Left lobe of liver (tissue), 2 donors: ENCODE measurements around the gene ZNF358. TPM values are rescaled to one million over a fixed set of nuclear protein-coding genes. Genes with fewer than 3 reads are reported as not detected.
"Not testable (repeated sequence)": the region's sequence is repeated elsewhere in the genome, so short reads cannot be mapped to it uniquely, and the experiment has no call there.

Source experiments
- ATAC-seq: fragments of 200-7000 bp; cut with Tn5 transposase; one replicate; pipeline ENCODE4 v1.9.1; 2020; ENCODE audit warnings: mild to moderate bottlenecking, moderate library complexity
- DNase-seq: peaks from one replicate; pipeline ENCODE4 v3.0.0-alpha.2; 2020; ENCODE audit warnings: low spot score
- total RNA-seq: library from RNA; stranded (reverse); gene quantifications from one replicate; pipeline ENCODE4 v1.2.1, GENCODE V29; 2021
- donor health status: DM: no; HTN: no; CAD: no; lungs with moderate emphysema.
- donor health status: DM: no; HTN: yes; CAD: no.

Gene ZNF358
- total RNA-seq, 1 donor from 2014 or later: 31.3 TPM

- ATAC-seq: peak; percentile 31
These were observed 18.7 kb downstream of the ZNF358 start for GRCh38 chr19:7534531-7535046.

GRCh38 chr19:7535047-7535997, 19.4 kb downstream of the ZNF358 start, which contains the start of gene PNPLA6:
Gene PNPLA6, plus strand, starts transcription at chr19:7535717. Its CDS starts 72 bp downstream, at chr19:7535789.
- peak; percentile 97 for DNase-seq
- peak; percentile 87 for ATAC-seq

More at GRCh38 chr19:7534531-7535046, 18.7 kb downstream of the ZNF358 start:
- peak; percentile 58 for DNase-seq

- no peak for DNase-seq
- no peak for ATAC-seq
These were observed 20.2 kb downstream of the ZNF358 start for GRCh38 chr19:7535998-7536695.

GRCh38 chr19:7538990-7539389, 23.1 kb downstream of the ZNF358 start:
- DNase-seq, ATAC-seq: not testable (repeated sequence)

- DNase-seq (peak; percentile 42), ATAC-seq (no peak)
These were observed 24.0 kb downstream of the ZNF358 start for GRCh38 chr19:7539827-7540425.

- DNase-seq (peak; percentile 44), ATAC-seq (no peak)
These were observed 25.0 kb downstream of the ZNF358 start for GRCh38 chr19:7540761-7541474.

- DNase-seq (peak; percentile 44), ATAC-seq (no peak)
These were observed 25.5 kb downstream of the ZNF358 start for GRCh38 chr19:7541475-7541824.

- ATAC-seq: no peak
- no peak for DNase-seq
These were observed 26.0 kb downstream of the ZNF358 start for GRCh38 chr19:7541828-7542443.

GRCh38 chr19:7542556-7543348, 26.8 kb downstream of the ZNF358 start:
- ATAC-seq (no peak), DNase-seq (no peak)

- ATAC-seq: peak; percentile 37
- DNase-seq: no peak
These were observed 28.7 kb downstream of the ZNF358 start for GRCh38 chr19:7544626-7545025.

GRCh38 chr19:7545300-7545699, 29.4 kb downstream of the ZNF358 start:
- no peak for ATAC-seq

GRCh38 chr19:7545904-7546303, 30.0 kb downstream of the ZNF358 start:
- no peak for DNase-seq

More at GRCh38 chr19:7545300-7545699, 29.4 kb downstream of the ZNF358 start:
- no peak for DNase-seq

GRCh38 chr19:7547159-7547558, 31.3 kb downstream of the ZNF358 start:
- DNase-seq: no peak
- no peak for ATAC-seq

More at GRCh38 chr19:7545904-7546303, 30.0 kb downstream of the ZNF358 start:
- no peak for ATAC-seq

GRCh38 chr19:7549429-7550148, 33.7 kb downstream of the ZNF358 start:
- no peak for ATAC-seq
- DNase-seq: no peak

GRCh38 chr19:7550169-7550770, 34.4 kb downstream of the ZNF358 start:
- ATAC-seq: no peak
- no peak for DNase-seq

GRCh38 chr19:7550987-7551761, 35.3 kb downstream of the ZNF358 start:
- peak; percentile 83 for DNase-seq
- peak; percentile 91 for ATAC-seq

GRCh38 chr19:7552781-7553180, 36.9 kb downstream of the ZNF358 start:
- ATAC-seq (no peak), DNase-seq (no peak)
